ENCODE results near the gene ANKRD63. TPM values are rescaled to one million over a fixed set of nuclear protein-coding genes. Genes with fewer than 3 reads are reported as not detected.

Gene ANKRD63
- polyA plus RNA-seq, 3 donors: not detected

DNA sequence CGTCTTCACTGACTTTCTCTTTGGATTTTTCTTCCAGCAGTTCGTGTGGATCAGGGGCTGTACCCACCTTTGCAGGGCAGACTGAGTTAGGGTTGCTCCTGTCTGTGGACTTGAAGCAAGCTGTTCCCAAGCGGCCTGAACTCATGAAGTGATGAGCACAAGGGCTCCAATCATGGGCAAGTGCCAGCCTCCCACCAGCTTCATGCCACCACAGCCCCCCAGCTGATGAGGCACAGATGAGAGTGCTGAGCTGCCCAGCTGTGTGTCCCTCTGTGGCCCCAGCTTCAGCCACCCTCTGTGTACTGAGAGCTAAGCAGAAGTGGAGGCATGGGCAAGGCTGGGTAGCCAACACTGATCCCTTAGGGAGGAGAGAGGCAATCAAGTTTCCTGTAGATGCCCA lies 28.1 kb upstream of the ANKRD63 start:
- Mint-ChIP-seq H3K4me3 (no peak overlapping the region), H3K27me3 (ENCODE audit: low read depth in 3 of 3) (peaks cover 15 to 21% (median 16%) of the 10 kb centered on the region in 3 donors), H3K27ac (no peak overlapping the region), H3K4me1 (peaks cover 45% of the 10 kb centered on the region), H3K36me3 (peaks cover 0 to 2% of the 10 kb centered on the region in 2 donors), H3K9me3 (no peaks in the 10 kb centered on the region)
- no peaks in the 10 kb centered on the region for H3K9me3 ChIP-seq (replicated peaks in 1 of 2; ENCODE audit: control insufficient read depth in 1 of 2, insufficient read depth in 1 of 2, low read length in 2 of 2)
- no peak overlapping the region for H3K4me3 ChIP-seq (replicated peaks in 1 of 3; ENCODE audit: low read depth in 2 of 3, low read length in 3 of 3)
- H3K27me3 ChIP-seq (ENCODE audit: control insufficient read depth in 2 of 2, insufficient read depth in 2 of 2, low read length in 2 of 2): peaks cover 4 to 10% of the 10 kb centered on the region in 2 donors
- TF ChIP-seq CTCF (IDR thresholded peaks at IDR 0.05): no peak
- 87% methylated on average over 2 of the region's 3 CpGs for WGBS (ENCODE audit: insufficient coverage)
- peaks cover 34 to 45% of the 10 kb centered on the region in 2 donors for H3K4me1 ChIP-seq (ENCODE audit: control insufficient read depth in 1 of 2, insufficient read depth in 2 of 2, low read length in 2 of 2)
- peaks cover 14% of the 10 kb centered on the region for H4K20me1 ChIP-seq (ENCODE audit: insufficient read depth, low read length)
- peaks cover 34% of the 10 kb centered on the region for H3K79me2 ChIP-seq (ENCODE audit: insufficient read depth, low read length)
- no peak overlapping the region for H2AFZ ChIP-seq (ENCODE audit: insufficient read depth, low read depth, low read length, poor library complexity, severe bottlenecking)
- no peak overlapping the region for H3K4me2 ChIP-seq (replicated peaks; ENCODE audit: extremely low read depth, low read length, poor library complexity, severe bottlenecking)
- intact Hi-C loops (cut with micrococcal nuclease): loop anchor here (5.0 kb wide), 1 partner anchor 34 kb away; no protein-coding TSS in a partner anchor
- H3K36me3 ChIP-seq (replicated peaks in 1 of 2; ENCODE audit: control insufficient read depth in 1 of 2, insufficient read depth in 2 of 2, low read length in 2 of 2): no peaks in the 10 kb centered on the region
- DNase-seq: no peak
- H3K27ac ChIP-seq (ENCODE audit: low read depth in 1 of 2, low read length in 2 of 2): no peak overlapping the region
- no peak overlapping the region for H3K9ac ChIP-seq (ENCODE audit: insufficient read depth, low read length, poor library complexity, severe bottlenecking)

DNA sequence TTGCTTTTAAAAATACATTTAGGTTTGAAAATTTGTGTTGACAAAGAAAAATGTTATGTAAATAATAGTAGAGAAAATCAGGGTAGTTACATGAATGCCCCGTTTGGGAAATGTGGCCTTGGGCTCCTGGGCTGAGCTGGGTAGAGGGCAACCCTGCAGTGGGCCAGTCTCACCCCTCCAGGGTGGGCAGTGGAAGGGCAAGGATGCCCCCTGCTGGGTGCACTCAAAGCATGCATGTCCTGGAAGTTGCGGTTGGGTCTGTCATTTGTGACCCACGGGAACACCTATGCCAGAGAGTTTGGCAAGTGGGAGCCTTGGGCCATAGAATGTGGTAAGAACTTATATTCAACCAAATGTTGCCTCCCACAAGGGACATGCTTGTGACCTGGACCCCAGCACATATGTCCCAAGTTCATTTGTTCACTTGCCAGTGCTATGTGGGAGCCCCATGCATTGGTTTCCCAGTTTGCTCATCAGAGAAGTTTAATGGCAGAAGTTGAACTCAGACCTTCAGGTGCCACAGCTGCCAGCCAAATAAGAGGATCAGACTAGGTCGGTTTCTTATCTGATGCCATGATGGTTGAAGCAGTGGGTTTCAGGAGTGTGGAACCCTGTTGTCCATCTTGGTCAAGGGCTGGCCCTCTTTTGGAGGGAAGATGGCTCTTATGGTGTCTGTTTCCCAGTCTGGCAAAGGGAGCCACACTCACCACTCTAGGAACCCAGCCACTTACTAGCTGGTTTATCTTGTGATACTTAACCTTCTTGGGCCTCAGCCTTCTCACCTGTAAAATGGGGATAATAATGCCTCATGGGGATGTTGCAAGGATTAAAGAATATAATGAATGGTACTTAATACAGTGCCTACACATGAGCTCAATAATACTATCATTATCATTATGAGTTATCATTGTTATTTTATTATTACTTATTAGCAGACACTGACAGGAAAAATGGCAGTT lies 27.4 kb upstream of the ANKRD63 start:
- TF ChIP-seq CTCF (IDR thresholded peaks at IDR 0.05): peak; percentile 88
- intact Hi-C loops (cut with micrococcal nuclease): loop anchor here (5.0 kb wide), 1 partner anchor 33 kb away; no protein-coding TSS in a partner anchor

More for the DNA sequence above, 27.4 kb upstream of the ANKRD63 start:
- Histone ChIP-seq H2AFZ (ENCODE audit: insufficient read depth, low read depth, low read length, poor library complexity, severe bottlenecking) (no peak overlapping the region), H3K9me3 (replicated peaks in 1 of 2; ENCODE audit: control insufficient read depth in 1 of 2, insufficient read depth in 1 of 2, low read length in 2 of 2) (no peaks in the 10 kb centered on the region), H3K79me2 (ENCODE audit: insufficient read depth, low read length) (peaks cover 41% of the 10 kb centered on the region), H3K27me3 (ENCODE audit: control insufficient read depth in 2 of 2, insufficient read depth in 2 of 2, low read length in 2 of 2) (peaks cover 3 to 10% of the 10 kb centered on the region in 2 donors), H4K20me1 (ENCODE audit: insufficient read depth, low read length) (peaks cover 21% of the 10 kb centered on the region), H3K36me3 (replicated peaks in 1 of 2; ENCODE audit: control insufficient read depth in 1 of 2, insufficient read depth in 2 of 2, low read length in 2 of 2) (peaks cover 0 to 6% of the 10 kb centered on the region in 2 donors), H3K4me3 (replicated peaks in 1 of 3; ENCODE audit: low read depth in 2 of 3, low read length in 3 of 3) (peak overlapping the region in 1 of 3 experiments; percentile 99), H3K27ac (ENCODE audit: low read depth in 1 of 2, low read length in 2 of 2) (no peak overlapping the region), H3K4me1 (ENCODE audit: control insufficient read depth in 1 of 2, insufficient read depth in 2 of 2, low read length in 2 of 2) (peaks cover 41 to 52% of the 10 kb centered on the region in 2 donors), H3K9ac (ENCODE audit: insufficient read depth, low read length, poor library complexity, severe bottlenecking) (no peak overlapping the region), H3K4me2 (replicated peaks; ENCODE audit: extremely low read depth, low read length, poor library complexity, severe bottlenecking) (peak overlapping the region; percentile 97)
- Mint-ChIP-seq H3K4me1 (peaks cover 52% of the 10 kb centered on the region), H3K27me3 (ENCODE audit: low read depth in 3 of 3) (peaks cover 12 to 16% (median 12%) of the 10 kb centered on the region in 3 donors), H3K4me3 (peak overlapping the region in 1 of 2 donors; percentile 99), H3K27ac (peak overlapping the region in 2 of 7 donors; percentile 86 to 95), H3K9me3 (no peaks in the 10 kb centered on the region), H3K36me3 (peaks cover 2 to 6% of the 10 kb centered on the region in 2 donors)
- 0% methylated on average over 2 of the region's 4 CpGs for WGBS (ENCODE audit: insufficient coverage)
- peak; percentile 46 to 68 (median 66) for DNase-seq

Measured in CD14-positive monocyte (primary cell).